GM12872 (cell line): ENCODE data around the gene OR7C1.
"Not testable (repeated sequence)": the region's sequence is repeated elsewhere in the genome, so short reads cannot be mapped to it uniquely, and the experiment has no call there.

Experiments
- TF ChIP-seq, protein P1 (sequence below): IDR thresholded peaks from 3 replicates; pipeline ENCODE4 v1.5.1; 2011; ENCODE audit warnings: low read depth, mild to moderate bottlenecking, low read length, moderate library complexity; ENCODE audit not compliant: insufficient read depth

The OR7C1 gene

DNA sequence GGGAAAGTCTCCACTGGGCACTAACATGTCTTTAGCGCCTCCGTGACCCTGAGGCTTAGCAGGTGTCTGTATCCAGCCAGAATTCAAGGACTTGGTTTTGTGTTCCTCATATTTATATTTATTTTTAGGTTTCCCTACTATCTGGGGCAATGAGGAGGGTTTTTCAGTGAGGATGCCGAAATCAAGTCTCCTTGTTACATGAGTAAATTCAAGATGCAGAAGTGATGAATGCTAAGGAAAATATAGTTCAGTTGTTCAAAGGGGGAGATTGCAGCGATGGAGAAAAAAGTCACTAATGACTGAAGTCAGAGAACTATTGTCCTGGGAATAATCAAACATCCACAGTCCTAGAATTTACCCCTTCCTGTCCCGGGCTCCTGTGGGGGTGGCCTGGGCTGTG, 55.8 kb downstream of the OR7C1 start:
- TF ChIP-seq, protein P1, sequence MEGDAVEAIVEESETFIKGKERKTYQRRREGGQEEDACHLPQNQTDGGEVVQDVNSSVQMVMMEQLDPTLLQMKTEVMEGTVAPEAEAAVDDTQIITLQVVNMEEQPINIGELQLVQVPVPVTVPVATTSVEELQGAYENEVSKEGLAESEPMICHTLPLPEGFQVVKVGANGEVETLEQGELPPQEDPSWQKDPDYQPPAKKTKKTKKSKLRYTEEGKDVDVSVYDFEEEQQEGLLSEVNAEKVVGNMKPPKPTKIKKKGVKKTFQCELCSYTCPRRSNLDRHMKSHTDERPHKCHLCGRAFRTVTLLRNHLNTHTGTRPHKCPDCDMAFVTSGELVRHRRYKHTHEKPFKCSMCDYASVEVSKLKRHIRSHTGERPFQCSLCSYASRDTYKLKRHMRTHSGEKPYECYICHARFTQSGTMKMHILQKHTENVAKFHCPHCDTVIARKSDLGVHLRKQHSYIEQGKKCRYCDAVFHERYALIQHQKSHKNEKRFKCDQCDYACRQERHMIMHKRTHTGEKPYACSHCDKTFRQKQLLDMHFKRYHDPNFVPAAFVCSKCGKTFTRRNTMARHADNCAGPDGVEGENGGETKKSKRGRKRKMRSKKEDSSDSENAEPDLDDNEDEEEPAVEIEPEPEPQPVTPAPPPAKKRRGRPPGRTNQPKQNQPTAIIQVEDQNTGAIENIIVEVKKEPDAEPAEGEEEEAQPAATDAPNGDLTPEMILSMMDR = no peak

DNA sequence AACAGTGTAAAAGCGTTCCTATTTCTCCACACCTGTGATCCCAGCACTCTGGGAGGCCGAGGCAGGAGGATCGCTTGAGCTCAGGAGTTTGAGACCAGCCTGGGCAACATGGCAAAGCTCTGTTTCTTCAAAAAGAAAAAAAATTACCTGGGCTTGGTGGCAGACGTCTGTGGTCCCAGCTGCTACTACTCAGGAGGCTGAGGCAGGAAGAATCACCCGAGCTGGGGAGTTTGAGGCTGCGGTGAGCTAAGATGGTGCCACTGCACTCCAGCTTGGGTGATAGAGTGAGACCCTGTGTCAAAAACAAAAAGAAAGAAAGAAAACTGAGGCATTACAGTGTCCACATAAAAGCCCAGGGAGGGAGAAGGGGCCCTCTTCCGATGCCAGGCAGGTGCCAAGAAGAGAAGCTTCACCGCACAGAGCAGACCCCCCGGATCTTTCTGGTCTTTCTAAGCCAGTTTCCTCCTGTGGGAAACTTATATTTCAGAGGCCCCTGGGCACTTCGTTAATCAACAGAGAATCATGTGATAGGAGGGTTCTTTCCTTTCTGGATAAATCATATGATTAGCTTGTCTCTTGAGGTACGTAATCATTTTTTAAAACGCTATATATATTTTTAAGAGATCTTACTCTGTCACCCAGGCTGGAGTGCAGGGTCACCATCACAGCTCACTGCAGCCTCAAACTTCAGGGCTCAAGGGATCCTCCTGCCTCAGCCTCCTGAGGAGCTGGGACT, 56.7 kb downstream of the OR7C1 start, which contains the start of gene ADGRE2:
ADGRE2 (minus strand) TSS at position 451 of the 736 bp plus-strand sequence. CDS start 1,804 bp downstream, outside the sequence.
- TF ChIP-seq, protein P1 = not testable (repeated sequence)

DNA sequence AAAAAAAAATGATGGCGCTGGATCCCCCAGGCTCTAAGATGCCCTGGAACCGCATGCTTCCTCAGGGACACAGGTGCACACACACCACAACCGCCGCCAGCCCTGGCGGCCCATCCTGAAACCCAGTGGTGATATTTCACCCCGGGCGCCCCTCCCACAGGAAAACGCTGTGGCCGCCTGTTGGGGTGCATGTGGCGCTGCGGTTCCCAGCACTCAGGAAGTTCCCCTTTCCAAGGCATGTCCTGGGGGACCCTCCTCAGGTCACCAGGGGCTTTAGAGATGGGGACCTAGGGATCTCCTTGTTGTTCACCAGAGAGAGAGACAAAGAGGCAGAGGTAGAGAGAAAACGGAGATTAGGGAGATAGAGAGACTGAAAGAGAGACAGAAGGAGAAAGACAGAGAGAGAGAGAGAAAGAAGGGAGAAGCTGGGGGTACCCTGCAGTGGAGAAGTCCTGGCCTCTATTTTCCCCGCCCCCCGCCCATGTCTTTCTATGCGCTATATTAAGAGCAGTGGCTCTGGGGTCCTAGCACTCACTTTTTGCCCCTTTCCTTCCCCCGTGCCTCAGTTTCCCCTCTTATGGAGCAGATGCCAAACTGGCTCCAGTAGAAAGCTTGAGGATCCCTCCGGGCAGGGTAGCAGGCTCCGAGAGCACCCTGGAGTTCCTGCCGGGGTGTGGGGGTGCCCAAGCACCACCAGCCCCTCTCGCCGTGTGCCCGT, 59.0 kb downstream of the OR7C1 start:
- TF ChIP-seq, protein P1 = no peak

DNA sequence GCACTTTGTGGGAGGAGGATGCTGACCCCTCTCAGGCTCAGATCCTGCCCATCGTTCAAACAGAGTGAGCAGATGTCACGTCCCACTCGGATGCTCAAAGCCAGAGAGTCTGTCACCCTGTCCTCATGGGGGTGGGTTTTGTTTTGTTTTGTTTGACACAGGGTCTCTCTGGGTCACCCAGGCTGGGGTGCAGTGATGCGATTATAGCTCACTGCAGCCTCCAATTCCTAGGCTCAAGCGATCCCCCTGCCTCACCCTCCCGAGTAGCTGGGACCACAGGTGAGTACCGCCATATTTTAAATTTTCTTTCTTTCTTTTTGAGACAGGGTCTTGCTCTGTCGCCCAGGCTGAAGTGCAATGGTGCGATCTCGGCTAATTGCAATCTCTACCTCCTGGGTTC, 60.6 kb downstream of the OR7C1 start:
- TF ChIP-seq, protein P1 = no peak

DNA sequence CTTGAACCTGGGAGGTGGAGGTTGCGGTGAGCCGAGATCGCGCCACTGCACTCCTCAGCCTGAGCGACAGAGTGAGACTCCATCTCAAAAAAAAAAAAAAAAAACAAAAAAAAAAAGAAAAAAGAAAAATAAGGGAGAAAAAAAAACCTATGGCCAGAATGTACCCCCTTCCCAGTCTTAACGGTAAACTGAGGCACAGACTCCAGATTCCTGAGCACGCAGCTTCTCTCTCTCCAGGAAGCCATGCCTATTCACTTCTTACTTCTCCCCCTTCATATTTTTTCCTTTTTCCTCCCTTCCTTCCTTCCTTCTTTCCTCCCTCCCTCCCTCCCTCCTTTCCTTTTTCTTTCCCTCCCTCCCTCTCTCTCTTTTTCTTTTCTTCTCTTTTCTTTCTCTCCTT, 62.0 kb downstream of the OR7C1 start:
- TF ChIP-seq, protein P1 = no peak

DNA sequence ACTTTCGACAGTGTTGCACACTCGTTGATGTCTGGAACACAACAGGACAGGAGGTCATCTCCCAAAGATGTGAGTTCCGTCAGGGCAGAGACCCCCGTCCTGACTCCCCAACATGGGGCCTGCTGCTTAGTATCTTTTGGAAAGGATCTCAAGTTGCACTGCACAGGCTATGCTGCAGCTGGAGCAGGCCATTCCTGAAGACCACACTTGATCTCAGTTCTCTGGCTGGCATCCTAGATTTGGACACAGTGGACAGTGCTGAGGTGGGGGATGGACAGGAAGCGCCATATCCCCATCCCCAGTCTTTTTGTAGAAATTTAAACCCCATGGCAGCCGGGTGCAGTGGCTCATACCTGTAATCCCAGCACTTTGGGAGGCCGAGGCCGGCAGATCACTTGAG, 62.5 kb downstream of the OR7C1 start:
- TF ChIP-seq, protein P1 = no peak

DNA sequence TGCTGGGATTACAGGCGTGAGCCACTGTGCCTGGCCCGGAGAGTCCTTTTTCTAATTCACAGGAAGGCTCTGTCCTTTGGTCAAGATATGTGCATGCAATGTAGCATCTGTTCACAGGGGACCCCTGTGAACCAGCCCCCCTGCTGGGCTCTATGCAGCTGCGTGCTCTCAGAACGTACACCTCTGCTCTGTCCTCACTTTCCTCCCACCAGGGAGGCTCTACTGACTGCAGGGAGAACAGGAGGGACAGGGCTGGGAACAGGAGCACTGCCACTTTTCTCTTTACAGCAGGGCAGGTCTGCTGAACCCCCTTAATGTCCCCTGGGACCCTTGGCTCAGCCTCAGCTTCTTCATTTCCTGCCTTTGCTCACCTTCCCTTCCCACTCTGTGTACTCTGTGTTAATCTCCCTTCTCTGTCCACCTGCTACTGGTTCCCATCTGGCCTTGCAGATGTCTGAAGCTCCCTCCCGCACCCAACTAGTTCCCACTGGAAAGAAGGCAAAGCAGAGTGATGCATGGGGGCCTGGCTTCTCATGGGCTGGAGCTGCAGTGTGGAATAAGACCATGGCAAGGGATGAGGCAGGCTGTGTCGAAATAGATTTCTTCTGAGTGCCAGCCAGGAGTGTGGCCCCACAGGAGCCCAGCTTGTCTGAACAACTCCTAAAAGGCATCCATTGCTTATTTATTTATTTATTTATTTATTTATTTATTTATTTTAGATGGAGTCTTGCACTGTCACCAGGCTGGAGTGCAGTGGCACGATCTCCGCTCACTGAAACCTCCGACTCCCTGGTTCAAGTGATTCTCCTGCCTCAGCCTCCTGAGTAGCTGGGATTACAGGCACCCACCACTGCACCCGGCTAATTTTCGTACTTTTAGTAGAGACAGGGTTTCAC, 63.8 kb downstream of the OR7C1 start:
- TF ChIP-seq, protein P1 = no peak
